GM18505 (cell line): ENCODE results near the gene PDYN.

ENCODE experiments used
- ATAC-seq: cut with Tn5 transposase; IDR thresholded peaks from one replicate; pipeline ENCODE4 v1.9.1; 2021; ENCODE audit not compliant: unreplicated experiment
- POLR2A ChIP-seq: IDR thresholded peaks from 4 replicates; pipeline ENCODE4 v1.6.1; 2011; ENCODE audit warnings: borderline replicate concordance; ENCODE audit not compliant: insufficient read depth, insufficient read length; ENCODE audit errors: extremely low read depth

PDYN gene

DNA sequence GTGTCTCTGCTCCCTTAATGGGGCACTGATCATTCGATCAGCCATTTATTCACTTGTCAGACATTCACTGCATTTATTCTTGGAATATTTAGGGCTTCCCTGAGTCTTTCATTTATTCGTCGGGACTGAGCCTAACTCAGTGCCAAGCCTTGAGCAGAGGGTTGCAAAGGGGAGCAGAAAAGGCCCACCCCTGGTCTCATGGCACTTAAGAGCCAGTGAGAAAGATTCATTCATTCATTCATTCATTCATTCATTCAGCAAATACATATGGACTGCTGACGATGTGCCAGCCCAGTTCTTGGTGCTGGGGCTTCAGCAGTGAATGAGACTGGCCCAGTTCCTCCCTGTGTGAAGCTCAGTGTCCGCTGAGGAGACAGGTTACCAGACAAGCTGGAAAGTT, 62.0 kb downstream of the PDYN start:
- TF ChIP-seq POLR2A, result no peak
- ATAC-seq, result no peak

DNA sequence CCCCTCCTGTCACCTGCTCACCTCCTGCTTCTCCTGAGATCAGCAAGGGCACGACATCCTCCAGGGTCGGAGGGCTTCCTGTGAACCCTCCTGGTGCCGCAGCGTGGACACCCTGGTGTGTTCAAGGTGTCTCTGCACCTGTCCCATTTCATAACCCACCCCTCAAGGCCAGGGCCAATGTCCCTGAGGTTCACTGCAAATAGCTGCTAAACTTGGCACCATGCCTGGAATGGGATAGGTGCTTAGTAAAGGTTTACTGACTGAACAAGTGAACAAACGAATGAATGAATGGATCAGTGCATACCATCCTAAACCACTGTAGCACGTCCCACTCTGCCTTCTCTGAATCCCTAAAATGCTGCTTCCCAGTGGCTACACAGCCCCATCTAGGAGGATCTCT, 63.7 kb downstream of the PDYN start:
- TF ChIP-seq POLR2A, result no peak
- ATAC-seq, result no peak

DNA sequence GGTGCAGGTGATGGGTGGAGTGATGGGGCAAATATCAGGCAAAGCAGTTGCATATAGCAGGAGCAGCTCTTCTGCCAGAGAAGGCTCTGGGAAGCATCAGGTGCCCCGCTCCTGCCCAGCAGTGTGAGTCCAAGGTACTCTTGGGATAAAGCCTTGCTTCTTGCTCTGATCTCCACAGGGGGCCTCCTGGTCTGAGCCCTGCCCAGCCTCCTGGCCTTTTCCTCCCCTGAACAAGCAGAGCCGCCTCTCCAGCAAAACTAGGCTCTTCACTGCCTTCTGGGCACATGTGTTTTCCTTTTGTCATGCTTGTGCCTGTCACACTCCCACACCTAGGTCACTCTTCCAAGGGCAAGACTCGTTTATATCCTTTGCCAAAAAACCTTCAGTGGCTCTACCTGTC, 64.4 kb downstream of the PDYN start:
- TF ChIP-seq POLR2A, result no peak
- no peak for ATAC-seq

DNA sequence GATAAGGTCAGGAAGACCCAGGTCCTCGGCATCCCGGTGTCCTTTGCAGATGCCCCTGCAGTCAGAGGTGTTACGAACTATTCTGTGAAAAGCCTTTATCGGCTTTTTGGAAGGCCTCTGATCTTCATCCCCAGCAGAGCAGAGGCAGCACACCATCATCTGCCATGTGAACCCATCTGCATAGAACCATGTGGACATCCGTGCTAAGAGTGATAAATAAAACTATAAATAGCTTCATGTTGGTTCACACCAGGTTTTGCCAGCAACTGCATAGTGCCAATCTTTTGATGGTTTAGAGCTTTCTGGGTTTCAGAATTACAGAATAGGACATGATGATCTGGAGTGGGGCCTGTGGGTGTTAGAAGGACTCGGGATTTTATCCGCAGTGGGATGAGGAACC, 65.1 kb downstream of the PDYN start:
- ATAC-seq, result no peak
- TF ChIP-seq POLR2A, result no peak
